NCI-H774 (cell line): ENCODE results near the gene EXOC4.
"Not testable (repeated sequence)": the region's sequence is repeated elsewhere in the genome, so short reads cannot be mapped to it uniquely, and the experiment has no call there.

ENCODE experiments used
- DNase-seq: peaks from one replicate; lab custom pipeline; 2025; lab: John Stamatoyannopoulos, UW

The EXOC4 gene

GRCh38 chr7:133871757-133872156 is 618.9 kb downstream of the EXOC4 start:
- DNase-seq: peak; percentile 3

GRCh38 chr7:133873187-133873586 is 620.3 kb downstream of the EXOC4 start:
- DNase-seq: no peak

- DNase-seq: no peak
Measured at GRCh38 chr7:133873631-133874030, 620.8 kb downstream of the EXOC4 start.

- no peak for DNase-seq
Measured at GRCh38 chr7:133883591-133883990, 630.7 kb downstream of the EXOC4 start.

GRCh38 chr7:133885213-133885612 is 632.3 kb downstream of the EXOC4 start:
- no peak for DNase-seq

GRCh38 chr7:133886086-133886485 is 633.2 kb downstream of the EXOC4 start:
- DNase-seq: no peak

- DNase-seq: no peak
Measured at GRCh38 chr7:133886797-133887196, 633.9 kb downstream of the EXOC4 start.

- no peak for DNase-seq
Measured at GRCh38 chr7:133887459-133887858, 634.6 kb downstream of the EXOC4 start.

GRCh38 chr7:133888061-133888930 is 635.4 kb downstream of the EXOC4 start:
- no peak for DNase-seq

- no peak for DNase-seq
Measured at GRCh38 chr7:133904776-133905175, 651.9 kb downstream of the EXOC4 start.

- not testable (repeated sequence) for DNase-seq
Measured at GRCh38 chr7:133906553-133906952, 653.7 kb downstream of the EXOC4 start.

- DNase-seq: peak; percentile 78
Measured at GRCh38 chr7:133910761-133911160, 657.9 kb downstream of the EXOC4 start.

GRCh38 chr7:133911724-133912123 is 658.8 kb downstream of the EXOC4 start:
- no peak for DNase-seq

- no peak for DNase-seq
Measured at GRCh38 chr7:133912916-133913697, 660.2 kb downstream of the EXOC4 start.

GRCh38 chr7:133916621-133917020 is 663.7 kb downstream of the EXOC4 start:
- DNase-seq: no peak

- no peak for DNase-seq
Measured at GRCh38 chr7:133919810-133920209, 666.9 kb downstream of the EXOC4 start.

- no peak for DNase-seq
Measured at GRCh38 chr7:133921635-133922182, 668.8 kb downstream of the EXOC4 start.

GRCh38 chr7:133923974-133924373 is 671.1 kb downstream of the EXOC4 start:
- DNase-seq: no peak

- DNase-seq: peak; percentile 11
Measured at GRCh38 chr7:133931053-133931452, 678.2 kb downstream of the EXOC4 start.

GRCh38 chr7:133932591-133932990 is 679.7 kb downstream of the EXOC4 start:
- no peak for DNase-seq

- no peak for DNase-seq
Measured at GRCh38 chr7:133934262-133934976, 681.5 kb downstream of the EXOC4 start.

- no peak for DNase-seq
Measured at GRCh38 chr7:133934977-133935330, 682.1 kb downstream of the EXOC4 start.
